Tibial nerve (tissue), 4 donors: ENCODE results near the gene SPC24.

Experiments used
- CTCF ChIP-seq, 5 experiments: fragments of 200-600 bp in 3 of 5; fragments of 450-650 bp in 2 of 5; sonication (generic) in 3 of 5; IDR thresholded peaks; one replicate each; pipeline ENCODE4 v1.5.1; 2016 to 2019; ENCODE audit warnings: antibody characterized with exemption in 5 of 5, mild to moderate bottlenecking in 3 of 5, moderate library complexity in 2 of 5
- EP300 ChIP-seq, 2 donors: sonication (generic); formaldehyde crosslinking; IDR thresholded peaks; one replicate each; pipeline ENCODE4 v1.6.1; 2017; ENCODE audit warnings: antibody characterized with exemption in 2 of 2, mild to moderate bottlenecking in 1 of 2
- POLR2A ChIP-seq, 2 donors: fragments of 450-650 bp; IDR thresholded peaks; one replicate each; pipeline ENCODE4 v1.6.1; 2017; ENCODE audit warnings: antibody characterized with exemption in 2 of 2, mild to moderate bottlenecking in 2 of 2, moderate library complexity in 2 of 2

- TF ChIP-seq EP300 (IDR thresholded peaks at IDR 0.05), result peak in 1 of 2 donors; percentile 62
- peak in 2 of 5 experiments; percentile 18 to 39 for TF ChIP-seq CTCF (IDR thresholded peaks at IDR 0.05)
- peak; percentile 71 to 88 for TF ChIP-seq POLR2A (IDR thresholded peaks at IDR 0.05)
Observed at GRCh38 chr19:11197291-11198174, 42.0 kb upstream of the SPC24 start, which contains the start of gene KANK2.
